Activated CD8-positive, alpha-beta memory T cell treated with anti-CD3 and anti-CD28 coated beads for 36 hours (primary cell): ENCODE results near the gene TNFRSF18. TPM values are rescaled to one million over a fixed set of nuclear protein-coding genes. Genes with fewer than 3 reads are reported as not detected.

Experiments
- CTCF ChIA-PET: fragments of 350-600 bp; sonication (Branson Sonifier 250); formaldehyde crosslinking; loops from one replicate; lab custom pipeline; 2021; ENCODE audit warnings: antibody characterized with exemption; lab: Charles Lee
- POLR2A ChIA-PET: fragments of 350-600 bp; sonication (Branson Sonifier 250); formaldehyde crosslinking; loops from one replicate; lab custom pipeline; 2021; ENCODE audit warnings: antibody characterized with exemption; lab: Charles Lee
- total RNA-seq, 2 experiments: library from RNA; stranded (reverse); gene quantifications; one replicate each; pipeline ENCODE4 v1.2.3, GENCODE V29; 2021

Gene TNFRSF18
- total RNA-seq, 2 experiments from 2014 or later = 79.2 to 80.8 TPM

DNA sequence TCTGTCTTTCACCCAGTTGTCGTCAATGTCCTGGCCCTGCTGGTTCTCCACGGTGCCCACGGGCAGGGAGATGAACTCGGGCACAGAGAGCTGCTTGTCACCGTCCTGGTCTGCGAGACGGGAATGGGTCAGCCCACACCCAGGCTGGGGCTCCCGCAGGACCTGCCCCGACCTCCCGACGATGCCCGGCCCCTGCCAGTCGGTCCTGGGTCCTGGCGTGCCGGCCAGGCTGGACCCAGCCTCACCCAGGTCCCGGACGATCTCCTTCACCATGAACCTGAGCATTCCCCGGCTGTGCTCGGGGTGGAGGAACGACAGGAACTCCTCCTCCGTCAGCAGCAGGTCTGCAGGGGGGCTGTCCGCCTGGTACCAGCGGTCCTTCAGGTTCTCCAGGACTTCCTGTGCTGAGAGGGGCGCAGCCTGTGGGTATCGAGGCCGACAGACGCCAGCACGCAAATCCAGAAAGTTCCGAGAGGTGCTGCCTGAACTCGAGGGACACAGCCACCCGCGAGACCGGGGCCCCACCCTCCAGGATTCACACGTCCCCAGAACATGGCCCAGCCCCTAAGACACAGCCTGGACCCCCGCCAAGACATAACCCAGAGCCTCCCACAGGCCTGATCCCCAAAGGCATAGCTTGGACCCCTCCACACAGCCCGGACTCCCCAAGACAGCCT, 12.3 kb upstream of the TNFRSF18 start:
- CTCF ChIA-PET = interaction anchor here (1.7 kb wide), 1 partner anchor 97 kb away, joined by 6 read pairs; no protein-coding TSS in a partner anchor
- POLR2A ChIA-PET = interaction anchor here (0.8 kb wide), 1 partner anchor 10 kb away, joined by 3 read pairs; no protein-coding TSS in a partner anchor

DNA sequence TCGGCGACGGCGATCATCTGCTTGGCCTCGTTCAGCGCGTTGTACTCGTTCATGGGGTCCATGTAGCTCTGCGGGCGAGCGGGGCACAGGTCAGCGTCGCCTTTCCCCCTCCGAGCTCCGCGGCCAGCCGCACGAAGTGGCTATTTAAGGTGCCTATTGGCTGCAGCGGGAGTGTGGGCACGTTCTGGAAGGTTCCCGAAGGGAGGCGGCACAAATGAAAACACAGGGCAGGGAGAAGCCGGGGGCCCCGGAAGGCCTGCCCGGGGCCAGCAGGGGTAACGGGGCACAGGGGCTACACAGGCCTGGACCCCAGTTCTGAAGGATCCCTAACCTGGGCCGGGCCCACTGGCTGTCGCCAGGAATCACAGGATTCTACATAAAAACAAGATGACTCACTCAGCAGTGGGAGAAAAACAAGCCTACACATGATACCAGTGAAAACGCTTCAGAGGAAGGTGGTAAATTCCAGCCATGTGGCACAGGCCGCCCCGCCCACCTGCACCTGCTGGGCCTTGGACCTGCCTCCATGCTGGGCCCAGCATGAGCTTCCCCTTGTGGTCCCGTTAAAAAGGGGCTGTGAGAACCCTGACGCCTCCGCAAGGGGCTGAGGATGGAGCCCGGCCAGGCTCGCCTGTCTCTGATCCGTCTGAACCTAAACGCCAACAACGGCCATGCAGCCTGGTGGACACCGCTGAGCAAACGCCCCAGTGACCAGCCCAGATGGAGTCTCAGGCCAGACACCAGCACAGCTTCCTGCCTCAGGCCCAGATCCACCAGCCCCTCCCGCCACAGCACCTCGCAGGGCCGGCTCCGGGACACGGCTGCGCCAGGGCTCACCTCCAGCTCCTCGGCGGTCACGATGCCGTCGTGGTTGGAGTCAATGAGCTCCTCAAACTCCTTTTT, 11.5 kb upstream of the TNFRSF18 start:
- ChIA-PET POLR2A (interaction anchor here (0.8 kb wide), 1 partner anchor 10 kb away, joined by 3 read pairs; no protein-coding TSS in a partner anchor), CTCF (interaction anchor here (1.7 kb wide), 1 partner anchor 96 kb away, joined by 6 read pairs; no protein-coding TSS in a partner anchor)

GRCh38 chr1:1216770-1217620, 10.6 kb upstream of the TNFRSF18 start:
- ChIA-PET CTCF (interaction anchor here (0.9 kb wide), 1 partner anchor 14 kb away, joined by 3 read pairs; the partner anchor contains the start of genes B3GALT6 and SDF4), POLR2A (interaction anchor here (0.7 kb wide), 1 partner anchor 14 kb away, joined by 3 read pairs; no protein-coding TSS in a partner anchor)

DNA sequence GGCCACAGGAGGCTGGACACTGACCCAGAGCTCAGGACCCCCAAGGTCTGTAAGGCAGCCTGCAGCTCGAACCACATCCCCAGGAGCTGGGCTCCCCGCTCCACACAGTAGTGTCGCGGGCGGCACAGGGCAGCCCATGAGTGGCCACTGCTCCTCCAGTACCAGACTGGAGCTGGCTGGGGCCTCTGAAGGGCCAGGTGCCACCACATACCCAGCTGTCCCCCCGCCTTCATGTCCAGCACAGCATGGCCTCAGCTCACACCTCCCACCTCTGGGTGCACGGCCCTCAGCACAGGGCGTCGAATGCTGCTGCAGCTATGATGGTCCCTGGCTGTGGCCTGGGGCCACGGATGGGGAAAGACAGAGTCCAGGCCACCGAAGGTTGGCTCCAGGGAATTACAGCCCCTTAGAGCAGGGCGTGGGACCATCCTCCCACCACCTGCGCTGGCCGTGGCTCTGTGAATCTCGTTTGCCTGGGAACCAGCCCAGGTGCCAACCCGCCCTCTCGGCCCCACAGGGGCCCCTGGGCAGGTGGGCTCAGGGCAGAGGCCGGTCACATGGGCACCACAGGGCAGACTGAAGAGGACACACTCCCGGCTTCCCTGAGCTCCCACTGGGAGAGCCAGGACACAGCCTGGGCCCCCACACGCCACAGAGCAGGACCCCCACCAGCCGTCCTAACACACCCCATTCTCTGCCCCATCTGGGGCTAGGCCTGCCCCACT, 9.7 kb upstream of the TNFRSF18 start:
- ChIA-PET CTCF (interaction anchor here (0.9 to 1.2 kb wide), 4 partner anchors 15 to 152 kb away, joined by 3 to 6 read pairs (median 3); partner anchors contain the start of genes B3GALT6 and SDF4), POLR2A (interaction anchor here (0.6 kb wide), 1 partner anchor 44 kb away, joined by 3 read pairs; no protein-coding TSS in a partner anchor)

GRCh38 chr1:1215080-1215676, 8.8 kb upstream of the TNFRSF18 start:
- POLR2A ChIA-PET = no interaction called here
- CTCF ChIA-PET = interaction anchor here (0.9 to 1.2 kb wide), 3 partner anchors 85 to 151 kb away, joined by 3 to 6 read pairs (median 3); no protein-coding TSS in a partner anchor

GRCh38 chr1:1213345-1214265, 7.2 kb upstream of the TNFRSF18 start, which contains the start of gene TNFRSF4:
TNFRSF4 (minus strand) TSS chr1:1214153; CDS start chr1:1214127, 26 bp downstream.
- ChIA-PET CTCF (interaction anchor here (1.0 to 1.6 kb wide), 3 partner anchors 13 to 91 kb away, joined by 3 to 6 read pairs (median 3); no protein-coding TSS in a partner anchor), POLR2A (interaction anchor here (0.5 to 1.8 kb wide), 4 partner anchors 13 to 159 kb away, joined by 3 to 4 read pairs (median 4); no protein-coding TSS in a partner anchor)

- CTCF ChIA-PET = interaction anchor here (1.0 to 1.6 kb wide), 3 partner anchors 14 to 91 kb away, joined by 3 to 6 read pairs (median 3); no protein-coding TSS in a partner anchor
- POLR2A ChIA-PET = interaction anchor here (0.5 to 1.8 kb wide), 4 partner anchors 12 to 159 kb away, joined by 3 to 4 read pairs (median 4); no protein-coding TSS in a partner anchor
Observed at GRCh38 chr1:1212780-1213344, 6.5 kb upstream of the TNFRSF18 start.

DNA sequence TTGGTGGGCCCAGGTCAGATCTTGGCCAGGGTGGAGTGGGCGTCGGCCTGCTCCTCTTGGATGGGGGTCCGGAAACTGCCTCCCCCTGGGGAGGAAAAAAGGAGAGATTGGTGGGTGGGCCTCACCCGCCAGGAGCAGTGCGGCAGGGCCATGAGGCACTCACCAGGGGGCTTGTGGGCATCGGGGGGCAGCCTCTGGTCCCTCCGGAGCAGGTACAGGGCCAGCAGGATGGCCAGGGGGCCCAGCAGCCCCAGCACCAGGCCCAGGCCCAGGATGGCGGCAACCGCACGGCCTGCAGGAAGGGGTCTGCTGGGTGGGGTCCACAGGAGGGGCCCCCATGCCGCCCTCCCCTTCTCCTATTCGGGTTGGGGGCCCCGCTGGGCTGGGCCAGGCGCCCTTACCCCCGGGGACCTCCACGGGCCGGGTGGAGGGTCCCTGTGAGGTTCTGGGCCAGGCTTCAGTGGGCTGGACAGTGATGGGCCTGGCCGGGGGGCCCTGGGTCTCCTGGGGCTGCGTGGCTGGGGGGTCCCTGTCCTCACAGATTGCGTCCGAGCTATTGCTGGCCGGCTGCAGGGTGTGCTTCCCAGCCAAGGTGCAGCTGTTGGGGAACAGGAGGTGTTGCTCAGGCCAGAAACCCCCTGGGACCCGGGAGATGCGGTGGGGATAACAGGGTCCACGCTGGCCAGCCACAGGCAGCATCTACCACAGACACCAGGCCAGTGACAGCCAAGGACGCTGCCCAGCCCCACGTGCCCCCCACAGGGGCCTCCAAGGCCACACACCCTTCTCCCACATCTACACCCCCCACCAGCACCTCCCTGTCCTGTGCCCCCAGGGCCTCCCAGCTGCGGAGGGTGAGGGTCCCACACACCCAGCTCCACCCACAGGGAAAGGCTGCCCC, 5.4 kb upstream of the TNFRSF18 start:
- ChIA-PET CTCF (no interaction called here), POLR2A (no interaction called here)

DNA sequence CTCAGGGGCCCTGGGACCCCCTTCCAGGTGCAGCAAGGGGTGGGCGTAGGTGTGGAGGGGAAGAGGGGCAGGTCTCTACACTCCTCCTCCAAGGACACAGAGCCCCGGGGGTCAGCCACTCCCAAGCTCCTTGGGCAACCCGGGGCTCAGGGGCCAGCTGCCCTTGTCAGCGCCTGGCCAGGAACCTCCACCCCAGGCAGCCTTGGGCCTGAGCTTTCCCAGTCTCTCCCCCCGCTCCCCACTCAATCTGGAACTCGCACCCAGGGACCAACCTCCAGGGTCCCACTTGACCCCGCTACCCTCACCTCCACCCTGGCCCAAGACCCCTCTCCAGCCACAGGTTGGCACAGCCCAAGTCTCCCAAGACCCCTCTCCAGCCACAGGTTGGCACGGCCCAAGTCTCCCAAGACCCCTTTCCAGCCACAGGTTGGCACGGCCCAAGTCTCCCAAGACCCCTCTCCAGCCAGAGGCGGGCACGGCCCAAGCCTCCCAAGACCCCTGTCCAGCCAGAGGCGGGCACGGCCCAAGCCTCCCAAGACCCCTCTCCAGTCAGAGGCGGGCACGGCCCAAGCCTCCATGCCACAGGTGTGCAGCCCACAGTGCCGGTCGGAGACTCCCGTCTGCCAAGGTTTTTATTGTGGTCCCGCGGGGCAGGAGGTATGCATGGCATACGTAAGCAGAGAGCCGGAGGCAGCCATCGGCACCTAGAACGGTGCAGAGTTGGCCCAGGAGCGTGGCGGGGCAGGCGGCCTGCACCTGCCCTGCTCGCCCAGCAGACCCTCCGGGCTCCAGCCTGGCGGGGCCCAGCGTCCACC, 4.5 kb upstream of the TNFRSF18 start:
- POLR2A ChIA-PET = no interaction called here

GRCh38 chr1:1208713-1209433, 2.5 kb upstream of the TNFRSF18 start:
- ChIA-PET CTCF (interaction anchor here (1.0 to 2.9 kb wide), 3 partner anchors 22 to 86 kb away, joined by 3 to 7 read pairs (median 6); partner anchors contain the start of gene TTLL10), POLR2A (interaction anchor here (0.6 to 1.1 kb wide), 3 partner anchors 9 to 249 kb away, joined by 3 to 5 read pairs (median 3); no protein-coding TSS in a partner anchor)

More for the DNA sequence above, 4.5 kb upstream of the TNFRSF18 start:
- CTCF ChIA-PET = interaction anchor here (2.9 kb wide), 1 partner anchor 20 kb away, joined by 6 read pairs; no protein-coding TSS in a partner anchor

GRCh38 chr1:1207571-1207892, 1.1 kb upstream of the TNFRSF18 start:
- ChIA-PET POLR2A (interaction anchor here (0.6 to 1.6 kb wide), 3 partner anchors 20 to 144 kb away, joined by 3 to 5 read pairs (median 4); partner anchors contain the start of gene SDF4), CTCF (interaction anchor here (1.2 to 2.1 kb wide), 2 partner anchors 85 to 174 kb away, joined by 3 to 7 read pairs; no protein-coding TSS in a partner anchor)

DNA sequence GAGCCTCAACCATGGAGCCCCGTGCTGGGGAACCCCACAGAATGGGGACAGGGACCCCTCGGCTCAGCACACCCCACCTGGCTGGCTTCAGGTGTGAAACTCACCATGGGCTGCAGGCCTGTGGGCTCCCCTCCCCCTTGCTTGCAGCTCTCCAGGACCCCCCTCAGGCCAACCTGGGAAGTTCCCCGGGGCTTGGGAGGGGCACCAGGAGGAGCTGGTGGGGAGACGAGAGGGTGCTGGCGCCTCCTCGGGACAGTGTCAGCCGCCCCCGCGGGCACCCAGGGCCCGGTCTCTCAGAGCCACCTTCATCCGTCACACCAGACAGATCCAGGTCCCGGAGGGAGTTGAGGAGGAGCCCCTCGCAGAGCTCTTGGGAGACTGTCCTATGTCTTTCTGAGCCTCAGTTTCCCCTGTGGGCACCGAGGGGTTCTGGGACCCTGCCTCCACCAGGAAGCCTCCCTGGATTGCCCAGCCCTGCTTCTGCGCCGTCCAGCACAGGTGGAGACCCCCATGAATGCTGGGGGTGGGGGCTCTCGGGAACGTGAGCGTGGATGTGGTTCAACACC, 657 bp upstream of the TNFRSF18 start:
- POLR2A ChIA-PET = interaction anchor here (0.6 to 1.6 kb wide), 3 partner anchors 21 to 143 kb away, joined by 3 to 5 read pairs (median 4); partner anchors contain the start of gene SDF4
- CTCF ChIA-PET = interaction anchor here (1.2 to 2.1 kb wide), 2 partner anchors 84 to 174 kb away, joined by 3 to 7 read pairs; no protein-coding TSS in a partner anchor
